Cardiac fibroblast (primary cell): ENCODE data around the gene HNRNPA3.

Experiments used
- DNase-seq, 2 donors: peaks; one replicate each; pipeline versions ENCODE4 v3.0.0 to v3.0.0-alpha.2; 2010; ENCODE audit warnings: low read depth in 2 of 2
- H3K4me3 ChIP-seq, 2 donors: replicated peaks in 1 of 2; 1 replicate in 1 of 2; 2 replicates in 1 of 2; pipeline ENCODE4 v1.5.1; 2011; ENCODE audit warnings: low read depth in 2 of 2, low read length in 2 of 2, mild to moderate bottlenecking in 2 of 2, moderate library complexity in 1 of 2
- TF ChIP-seq, protein P1 (sequence below): IDR thresholded peaks from one replicate; pipeline ENCODE4 v1.5.1; 2011; ENCODE audit warnings: low read depth, mild to moderate bottlenecking, low read length, inconsistent platforms

Gene HNRNPA3

DNA sequence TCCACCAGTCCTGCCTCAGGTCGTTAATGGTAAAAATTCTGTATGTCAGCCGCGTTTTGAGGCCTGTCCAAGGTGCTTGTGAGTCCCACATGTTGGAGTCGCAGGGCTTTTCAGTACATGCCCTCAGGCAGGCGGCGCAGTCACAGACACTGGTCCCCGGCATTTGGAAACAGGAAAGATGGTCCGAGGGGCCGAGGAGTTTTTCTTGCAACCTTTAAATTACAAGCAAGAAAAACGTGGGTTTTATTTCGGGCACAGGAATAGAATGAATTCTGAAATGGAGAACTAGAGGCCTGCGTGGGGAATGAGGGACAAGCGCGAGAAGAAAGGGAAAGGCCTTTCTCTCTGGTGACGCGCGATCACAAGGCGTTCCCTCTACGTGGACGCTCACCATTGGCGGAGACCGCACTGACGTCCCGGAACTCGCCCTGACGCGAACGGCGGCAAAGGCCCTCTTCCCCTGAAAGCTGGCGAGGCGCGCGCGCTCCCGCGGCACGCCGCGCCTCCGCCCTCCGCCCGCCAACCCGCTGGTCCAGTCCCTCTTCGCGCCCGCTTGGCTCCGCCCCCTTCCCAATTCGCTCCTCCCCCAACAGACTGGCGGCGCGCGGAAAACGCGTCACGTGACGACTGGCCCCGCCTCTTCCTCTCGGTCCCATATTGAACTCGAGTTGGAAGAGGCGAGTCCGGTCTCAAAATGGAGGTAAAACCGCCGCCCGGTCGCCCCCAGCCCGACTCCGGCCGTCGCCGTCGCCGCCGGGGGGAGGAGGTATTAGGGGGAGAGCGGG is at the start of gene HNRNPA3:
Gene HNRNPA3, plus strand, starts transcription at position 689 of the 785 bp plus-strand sequence. Its CDS starts 6 bp downstream, at position 695.
- peak; percentile 99 to 100 for DNase-seq
- TF ChIP-seq, protein P1, sequence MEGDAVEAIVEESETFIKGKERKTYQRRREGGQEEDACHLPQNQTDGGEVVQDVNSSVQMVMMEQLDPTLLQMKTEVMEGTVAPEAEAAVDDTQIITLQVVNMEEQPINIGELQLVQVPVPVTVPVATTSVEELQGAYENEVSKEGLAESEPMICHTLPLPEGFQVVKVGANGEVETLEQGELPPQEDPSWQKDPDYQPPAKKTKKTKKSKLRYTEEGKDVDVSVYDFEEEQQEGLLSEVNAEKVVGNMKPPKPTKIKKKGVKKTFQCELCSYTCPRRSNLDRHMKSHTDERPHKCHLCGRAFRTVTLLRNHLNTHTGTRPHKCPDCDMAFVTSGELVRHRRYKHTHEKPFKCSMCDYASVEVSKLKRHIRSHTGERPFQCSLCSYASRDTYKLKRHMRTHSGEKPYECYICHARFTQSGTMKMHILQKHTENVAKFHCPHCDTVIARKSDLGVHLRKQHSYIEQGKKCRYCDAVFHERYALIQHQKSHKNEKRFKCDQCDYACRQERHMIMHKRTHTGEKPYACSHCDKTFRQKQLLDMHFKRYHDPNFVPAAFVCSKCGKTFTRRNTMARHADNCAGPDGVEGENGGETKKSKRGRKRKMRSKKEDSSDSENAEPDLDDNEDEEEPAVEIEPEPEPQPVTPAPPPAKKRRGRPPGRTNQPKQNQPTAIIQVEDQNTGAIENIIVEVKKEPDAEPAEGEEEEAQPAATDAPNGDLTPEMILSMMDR = no peak
- H3K4me3 ChIP-seq = peak within 1 kb of the TSS; percentile 62 to 66

- TF ChIP-seq, protein P1 = no peak
- peak overlapping the region in 1 of 2 donors; percentile 35 for H3K4me3 ChIP-seq
These were observed 48.5 kb upstream of the HNRNPA3 start for GRCh38 chr2:177164131-177164530.

DNA sequence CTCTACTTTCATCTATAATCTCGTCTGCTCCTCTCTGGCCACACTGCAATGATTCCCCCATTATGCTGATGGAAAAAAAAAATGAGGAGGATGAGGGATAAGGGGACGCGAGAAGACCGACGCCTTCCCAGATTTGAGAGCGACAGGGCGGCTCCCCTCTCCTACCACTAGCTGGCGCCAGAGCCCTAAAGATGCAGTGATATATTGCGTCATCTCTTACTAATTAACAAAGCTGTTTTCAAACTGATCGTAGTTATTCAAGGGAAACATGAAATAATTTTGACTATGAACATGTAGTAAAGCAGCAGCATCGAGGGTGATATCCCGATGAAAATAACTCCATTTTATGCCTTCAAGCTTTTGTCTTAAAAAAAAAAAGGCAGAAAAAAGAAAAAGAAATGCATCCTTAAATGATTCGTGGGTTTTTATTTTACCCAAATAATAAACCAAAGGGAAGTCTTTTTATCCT is 48.0 kb upstream of the HNRNPA3 start:
- DNase-seq = peak; percentile 87
- TF ChIP-seq, protein P1 = peak; percentile 100
- peak overlapping the region in 1 of 2 donors; percentile 39 for H3K4me3 ChIP-seq

More at GRCh38 chr2:177164131-177164530, 48.5 kb upstream of the HNRNPA3 start:
- no peak for DNase-seq

GRCh38 chr2:177165061-177165583 is 47.5 kb upstream of the HNRNPA3 start:
- TF ChIP-seq, protein P1 = no peak
- peak overlapping the region; percentile 0 to 40 for H3K4me3 ChIP-seq
- DNase-seq = peak; percentile 67

GRCh38 chr2:177165721-177166711 is 46.6 kb upstream of the HNRNPA3 start:
- H3K4me3 ChIP-seq = no peak overlapping the region
- peak; percentile 32 to 82 for DNase-seq
- TF ChIP-seq, protein P1 = no peak

GRCh38 chr2:177169810-177170514 is 42.6 kb upstream of the HNRNPA3 start:
- no peak overlapping the region for H3K4me3 ChIP-seq
- TF ChIP-seq, protein P1 = no peak
- DNase-seq = no peak
